Heart left ventricle (tissue), 16 donors: ENCODE data around the gene PRR22. TPM values are rescaled to one million over a fixed set of nuclear protein-coding genes. Genes with fewer than 3 reads are reported as not detected.
"Not testable (repeated sequence)": the region's sequence is repeated elsewhere in the genome, so short reads cannot be mapped to it uniquely, and the experiment has no call there.

ENCODE experiments used
- ATAC-seq, 4 donors: fragments of 200-7000 bp; cut with Tn5 transposase; one replicate each; pipeline ENCODE4 v1.9.1; 2020 to 2022; ENCODE audit warnings: moderate library complexity in 4 of 4, mild to moderate bottlenecking in 3 of 4, moderate number of reproducible peaks in 1 of 4
- DNase-seq, 5 donors: peaks; one replicate each; pipeline ENCODE4 v3.0.0-alpha.2; 2020
- H3K27ac ChIP-seq, 12 donors: fragments of 200-600 bp; sonication (generic) in 4 of 12; one replicate each; pipeline versions ENCODE4 v1.5.0 to v1.8.0; 2016 to 2022; ENCODE audit warnings: mild to moderate bottlenecking in 2 of 12
- H3K27me3 ChIP-seq, 9 donors: fragments of 200-600 bp; sonication (generic) in 2 of 9; one replicate each; pipeline versions ENCODE4 v1.5.1 to v1.8.0; 2016 to 2022; ENCODE audit warnings: mild to moderate bottlenecking in 3 of 9
- H3K36me3 ChIP-seq, 9 donors: fragments of 200-600 bp; sonication (generic) in 2 of 9; one replicate each; pipeline versions ENCODE4 v1.5.0 to v1.8.0; 2018 to 2022; ENCODE audit warnings: mild to moderate bottlenecking in 2 of 9
- H3K4me1 ChIP-seq, 12 donors: fragments of 200-600 bp; sonication (generic) in 4 of 12; one replicate each; pipeline versions ENCODE4 v1.5.0 to v1.8.0; 2016 to 2022; ENCODE audit warnings: mild to moderate bottlenecking in 3 of 12
- H3K4me3 ChIP-seq, 12 donors: fragments of 200-600 bp; sonication (generic) in 4 of 12; one replicate each; pipeline versions ENCODE4 v1.5.0 to v1.8.0; 2017 to 2022; ENCODE audit warnings: mild to moderate bottlenecking in 9 of 12, moderate library complexity in 4 of 12
- H3K9me3 ChIP-seq, 12 donors: fragments of 200-600 bp; sonication (generic) in 4 of 12; one replicate each; pipeline versions ENCODE4 v1.5.0 to v1.8.0; 2016 to 2022; ENCODE audit warnings: mild to moderate bottlenecking in 1 of 12
- CTCF ChIP-seq, 12 donors: fragments of 200-600 bp; sonication (generic) in 4 of 12; IDR thresholded peaks; one replicate each; pipeline versions ENCODE4 v1.5.0 to v1.8.0; 2018 to 2022; ENCODE audit warnings: antibody characterized with exemption in 12 of 12, mild to moderate bottlenecking in 5 of 12
- POLR2A ChIP-seq, 2 donors: fragments of 450-650 bp; IDR thresholded peaks; one replicate each; pipeline ENCODE4 v1.6.1; 2017; ENCODE audit warnings: antibody characterized with exemption in 2 of 2, mild to moderate bottlenecking in 2 of 2, moderate library complexity in 2 of 2
- WGBS, 4 donors: extraction: QIAGEN DNeasy Blood & Tissue Kit in 2 of 4; methylation state at CpG; one replicate each; pipeline versions ENCODE4 v1.1.5 to v1.1.7; 2013 to 2018; 5-methylcytosine and 5-hydroxymethylcytosine counted together
- intact Hi-C, 10 donors: fragments of 100-400 bp; cut with DNase I; formaldehyde crosslinking; loops; one replicate each; pipeline versions ENCODE4 v1.11.1 to v1.14.2; 2022
- polyA plus RNA-seq, 2 donors: library from polyadenylated mRNA; stranded (reverse); fragments of 200-250 nt; gene quantifications; one replicate each; pipeline ENCODE4 v1.2.3, GENCODE V29; 2013
- total RNA-seq, 9 donors: library from RNA; depleted of rRNA in 2 of 9; stranded (reverse); fragments of >200 nt in 2 of 9; fragmentation: NEBNext Ultra II Directional in 3 of 9; extraction: Animal tissue kit (Norgen Biotek cat#: 25700) in 3 of 9; gene quantifications; one replicate each; pipeline versions ENCODE4 v1.1.0 to v1.2.4, GENCODE V29; 2016 to 2023
- donor health status: ischemic (EF 13 %, LVEDD 7.1; RV severe dilation, severe dysfunction).
- donor health status: healthy with polysubstance abuse.
- donor health status: DM: no; HTN: yes; CAD: no.
- donor health status: DM: no; HTN: no; CAD: no.
- donor health status: ischemic (EF 25% LVEDD 6.9; RV normal size, moderate dysfunction).
- donor health status: ischemic (EF 25% LVEDD 5.7; RV mildly dilated, moderate dysfunction).
- donor health status: healthy.
- donor health status: DM: yes; HTN: yes; CAD: no.
- donor health status: ischemic (EF 35%, LVEDD 5.7; RV mildly dilated, moderate dysfunction).
- donor health status: nonischemic (EF 11% LVEDD 7.7; RV severe dilation, severe dysfunction).
- donor health status: DM: yes; HTN: yes; CAD: no.
- donor health status: PGD.
- donor health status: ischemic (EF 29% LVEDD 5.4; RV normal size, mild dysfunction).
- donor health status: nonischemic (EF 23%, LVEDD 6.1; RV moderate dilation, normal function).

The PRR22 gene
- total and polyA plus RNA-seq, 11 donors = 0.91 to 1.9 (median 1.1) TPM; not detected in 2

GRCh38 chr19:5742051-5742450 is 42.5 kb downstream of the PRR22 start:
- ATAC-seq = no peak

GRCh38 chr19:5738423-5738822 is 46.1 kb downstream of the PRR22 start:
- Histone ChIP-seq H3K4me1 (no peaks in the 10 kb centered on the region), H3K4me3 (no peak overlapping the region), H3K36me3 (no peaks in the 10 kb centered on the region), H3K9me3 (peaks cover 0 to 2% (median 0%) of the 10 kb centered on the region in 12 donors), H3K27ac (no peak overlapping the region), H3K27me3 (no peaks in the 10 kb centered on the region)
- DNase-seq (no peak), ATAC-seq (no peak)
- intact Hi-C loops = no loop called here
- WGBS, 4 donors = 80 to 87% (median 83%) methylated on average over 8 of the region's 8 CpGs
- TF ChIP-seq POLR2A (IDR thresholded peaks at IDR 0.05) (no peak), CTCF (IDR thresholded peaks at IDR 0.05) (no peak)

More at GRCh38 chr19:5742051-5742450, 42.5 kb downstream of the PRR22 start:
- DNase-seq = no peak
- H3K36me3 ChIP-seq = no peaks in the 10 kb centered on the region
- peaks cover 0 to 4% (median 0%) of the 10 kb centered on the region in 9 donors for H3K27me3 ChIP-seq
- WGBS, 4 donors = 82 to 89% (median 87%) methylated on average over 19 of the region's 19 CpGs
- intact Hi-C loops = no loop called here
- H3K4me1 ChIP-seq = no peaks in the 10 kb centered on the region
- peaks cover 0 to 2% (median 0%) of the 10 kb centered on the region in 12 donors for H3K9me3 ChIP-seq
- no peak overlapping the region for H3K4me3 ChIP-seq
- TF ChIP-seq CTCF (IDR thresholded peaks at IDR 0.05) = no peak
- TF ChIP-seq POLR2A (IDR thresholded peaks at IDR 0.05) = no peak
- H3K27ac ChIP-seq = no peak overlapping the region

GRCh38 chr19:5733172-5733571 is 51.4 kb downstream of the PRR22 start:
- peaks cover 0 to 20% (median 14%) of the 10 kb centered on the region in 12 donors for H3K9me3 ChIP-seq
- H3K4me3 ChIP-seq, H3K27ac ChIP-seq, intact Hi-C loops, H3K4me1 ChIP-seq, H3K27me3 ChIP-seq, DNase-seq, ATAC-seq, H3K36me3 ChIP-seq: not testable (repeated sequence)
- WGBS, 4 donors = 76 to 88% (median 84%) methylated on average over 2 of the region's 2 CpGs

Other genes starting within 250 kb of the PRR22 start
- gene TINCR, start 216.8 kb downstream of the PRR22 start, total RNA-seq = under 1 TPM in 4 of 9 donors, not detected in 5; 0.17 to 0.44 (median 0.30) TPM
- under 1 TPM in 1 of 2 donors, not detected in 1; 0.07 TPM for gene TINCR, start 216.8 kb downstream of the PRR22 start, polyA plus RNA-seq
- 10 to 100 TPM; 14.2 to 56.7 (median 44.2) TPM for gene SAFB2, start 162.0 kb downstream of the PRR22 start, total RNA-seq
- gene SAFB2, start 162.0 kb downstream of the PRR22 start, polyA plus RNA-seq = 10 to 100 TPM; 32.8 to 49.7 TPM
- gene SAFB, start 161.7 kb downstream of the PRR22 start, total RNA-seq = 10 to 100 TPM; 22.3 to 59.6 (median 48.0) TPM
- 10 to 100 TPM; 43.5 to 48.9 TPM for gene SAFB, start 161.7 kb downstream of the PRR22 start, polyA plus RNA-seq
- gene MICOS13, start 104.2 kb downstream of the PRR22 start, total RNA-seq = 100 to 1,000 TPM; 103 to 149 (median 123) TPM
- 100 to 1,000 TPM; 178 to 435 TPM for gene MICOS13, start 104.2 kb downstream of the PRR22 start, polyA plus RNA-seq
- gene HSD11B1L, start 103.7 kb downstream of the PRR22 start, total RNA-seq = 10 to 100 TPM in 2 of 9 donors, 1 to 10 TPM in 7; 3.7 to 14.4 (median 5.2) TPM
- gene HSD11B1L, start 103.7 kb downstream of the PRR22 start, polyA plus RNA-seq = 1 to 10 TPM; 5.4 to 6.6 TPM
- 100 to 1,000 TPM; 255 to 475 (median 365) TPM for gene RPL36, start 94.5 kb downstream of the PRR22 start, total RNA-seq
- 100 to 1,000 TPM; 851 to 981 TPM for gene RPL36, start 94.5 kb downstream of the PRR22 start, polyA plus RNA-seq
- gene LONP1, start 64.6 kb downstream of the PRR22 start, total RNA-seq = 100 to 1,000 TPM in 2 of 9 donors, 10 to 100 TPM in 7; 61.2 to 108 (median 88.6) TPM
- gene LONP1, start 64.6 kb downstream of the PRR22 start, polyA plus RNA-seq = 100 to 1,000 TPM in 1 of 2 donors, 10 to 100 TPM in 1; 97.6 to 123 TPM
- not detected for gene CATSPERD, start 64.1 kb downstream of the PRR22 start, total RNA-seq
- not detected for gene CATSPERD, start 64.1 kb downstream of the PRR22 start, polyA plus RNA-seq
- 10 to 100 TPM; 12.0 to 19.9 (median 15.3) TPM for gene DUS3L, start 6.4 kb upstream of the PRR22 start, total RNA-seq
- gene DUS3L, start 6.4 kb upstream of the PRR22 start, polyA plus RNA-seq = 10 to 100 TPM; 17.3 to 20.7 TPM
- gene NRTN, start 20.3 kb upstream of the PRR22 start, total RNA-seq = 10 to 100 TPM in 7 of 9 donors, 1 to 10 TPM in 2; 8.0 to 54.2 (median 17.2) TPM
- gene NRTN, start 20.3 kb upstream of the PRR22 start, polyA plus RNA-seq = 10 to 100 TPM; 18.2 to 34.5 TPM
- not detected for gene FUT6, start 55.0 kb upstream of the PRR22 start, total RNA-seq
- gene FUT6, start 55.0 kb upstream of the PRR22 start, polyA plus RNA-seq = not detected
- gene FUT3, start 66.7 kb upstream of the PRR22 start, total RNA-seq = not detected
- gene FUT3, start 66.7 kb upstream of the PRR22 start, polyA plus RNA-seq = under 1 TPM in 1 of 2 donors, not detected in 1; 0.07 TPM
- gene FUT5, start 85.8 kb upstream of the PRR22 start, total RNA-seq = not detected
- not detected for gene FUT5, start 85.8 kb upstream of the PRR22 start, polyA plus RNA-seq
- 100 to 1,000 TPM; 388 to 533 (median 476) TPM for gene NDUFA11, start 119.0 kb upstream of the PRR22 start, total RNA-seq
- 100 to 1,000 TPM; 791 to 945 TPM for gene NDUFA11, start 119.0 kb upstream of the PRR22 start, polyA plus RNA-seq
- gene VMAC, start 120.1 kb upstream of the PRR22 start, total RNA-seq = 1 to 10 TPM; 1.7 to 3.9 (median 2.3) TPM
- 1 to 10 TPM; 1.3 to 3.8 TPM for gene VMAC, start 120.1 kb upstream of the PRR22 start, polyA plus RNA-seq
- gene CAPS, start 129.5 kb upstream of the PRR22 start, total RNA-seq = 1 to 10 TPM; 1.2 to 6.2 (median 3.3) TPM
- gene CAPS, start 129.5 kb upstream of the PRR22 start, polyA plus RNA-seq = 1 to 10 TPM; 2.4 to 4.8 TPM
- gene RANBP3, start 193.4 kb upstream of the PRR22 start, total RNA-seq = 10 to 100 TPM; 48.9 to 80.7 (median 58.0) TPM
- 10 to 100 TPM; 29.4 to 59.7 TPM for gene RANBP3, start 193.4 kb upstream of the PRR22 start, polyA plus RNA-seq